ENCODE results near the gene MAGEF1. TPM values are rescaled to one million over a fixed set of nuclear protein-coding genes. Genes with fewer than 3 reads are reported as not detected.

The MAGEF1 gene
- total RNA-seq, 4 donors from 2014 or later, result 48.8 to 70.8 (median 63.5) TPM

DNA sequence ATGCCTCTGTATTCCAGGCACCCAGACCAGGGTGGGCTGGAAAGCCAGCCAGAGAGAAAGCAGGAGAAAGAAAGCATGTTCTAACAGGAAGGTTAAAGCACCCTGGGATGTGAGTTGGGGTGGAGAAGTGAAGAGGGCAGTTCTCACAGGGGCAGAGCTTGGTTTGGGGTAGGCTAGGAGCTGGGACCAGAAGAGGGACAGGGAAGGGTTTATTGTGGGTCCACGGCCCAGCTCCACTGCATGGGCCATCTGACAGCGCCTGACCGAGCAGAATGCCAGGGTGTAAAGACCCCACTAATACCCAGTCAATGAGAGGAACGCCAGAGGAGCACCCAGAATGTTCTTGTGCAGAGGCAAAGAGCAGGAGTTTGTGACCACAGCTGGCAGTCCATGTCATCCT, 27.1 kb upstream of the MAGEF1 start:
- H3K36me3 ChIP-seq, result no peaks in the 10 kb centered on the region
- 75 to 83% methylated on average over 4 of the region's 4 CpGs for WGBS, 2 donors
- H3K27ac ChIP-seq, result no peak overlapping the region
- no peak for DNase-seq
- H3K9me3 ChIP-seq, result no peaks in the 10 kb centered on the region
- no peak for TF ChIP-seq POLR2A (IDR thresholded peaks at IDR 0.05)
- TF ChIP-seq, protein P1, sequence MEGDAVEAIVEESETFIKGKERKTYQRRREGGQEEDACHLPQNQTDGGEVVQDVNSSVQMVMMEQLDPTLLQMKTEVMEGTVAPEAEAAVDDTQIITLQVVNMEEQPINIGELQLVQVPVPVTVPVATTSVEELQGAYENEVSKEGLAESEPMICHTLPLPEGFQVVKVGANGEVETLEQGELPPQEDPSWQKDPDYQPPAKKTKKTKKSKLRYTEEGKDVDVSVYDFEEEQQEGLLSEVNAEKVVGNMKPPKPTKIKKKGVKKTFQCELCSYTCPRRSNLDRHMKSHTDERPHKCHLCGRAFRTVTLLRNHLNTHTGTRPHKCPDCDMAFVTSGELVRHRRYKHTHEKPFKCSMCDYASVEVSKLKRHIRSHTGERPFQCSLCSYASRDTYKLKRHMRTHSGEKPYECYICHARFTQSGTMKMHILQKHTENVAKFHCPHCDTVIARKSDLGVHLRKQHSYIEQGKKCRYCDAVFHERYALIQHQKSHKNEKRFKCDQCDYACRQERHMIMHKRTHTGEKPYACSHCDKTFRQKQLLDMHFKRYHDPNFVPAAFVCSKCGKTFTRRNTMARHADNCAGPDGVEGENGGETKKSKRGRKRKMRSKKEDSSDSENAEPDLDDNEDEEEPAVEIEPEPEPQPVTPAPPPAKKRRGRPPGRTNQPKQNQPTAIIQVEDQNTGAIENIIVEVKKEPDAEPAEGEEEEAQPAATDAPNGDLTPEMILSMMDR (IDR thresholded peaks at IDR 0.05), result no peak
- H3K4me3 ChIP-seq (replicated peaks in 1 of 3), result no peak overlapping the region
- no peaks in the 10 kb centered on the region for H3K4me1 ChIP-seq
- no peaks in the 10 kb centered on the region for H3K27me3 ChIP-seq
- intact Hi-C loops (cut with DNase I), result no loop called here

DNA sequence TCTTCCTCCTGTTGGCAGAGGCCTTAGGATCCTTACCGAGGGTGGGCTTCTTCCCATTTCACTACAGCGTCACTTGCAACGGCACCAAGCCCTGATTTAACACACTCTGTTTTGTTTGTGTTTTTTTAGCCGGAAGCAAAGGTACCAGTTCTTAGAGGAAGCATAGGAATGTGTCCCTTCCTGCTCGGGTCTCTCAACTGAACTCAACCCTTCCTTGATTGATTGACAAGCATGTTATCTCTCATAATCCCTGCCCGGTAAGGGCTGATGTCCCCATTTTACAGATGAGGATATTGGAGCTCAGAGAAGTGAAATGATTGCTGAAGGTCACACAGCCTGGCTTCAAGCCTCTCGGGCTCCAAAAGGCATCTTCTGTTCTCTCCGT, 26.6 kb upstream of the MAGEF1 start:
- Histone ChIP-seq H3K27me3 (no peaks in the 10 kb centered on the region), H3K4me1 (no peaks in the 10 kb centered on the region), H3K9me3 (no peaks in the 10 kb centered on the region), H3K4me3 (replicated peaks in 1 of 3) (no peak overlapping the region), H3K36me3 (no peaks in the 10 kb centered on the region), H3K27ac (no peak overlapping the region)
- no peak for DNase-seq
- intact Hi-C loops (cut with DNase I), result no loop called here
- WGBS, 2 donors, result 63 to 69% methylated on average over 8 of the region's 8 CpGs
- no peak for TF ChIP-seq POLR2A (IDR thresholded peaks at IDR 0.05)
- TF ChIP-seq, protein P1 (IDR thresholded peaks at IDR 0.05), result no peak

DNA sequence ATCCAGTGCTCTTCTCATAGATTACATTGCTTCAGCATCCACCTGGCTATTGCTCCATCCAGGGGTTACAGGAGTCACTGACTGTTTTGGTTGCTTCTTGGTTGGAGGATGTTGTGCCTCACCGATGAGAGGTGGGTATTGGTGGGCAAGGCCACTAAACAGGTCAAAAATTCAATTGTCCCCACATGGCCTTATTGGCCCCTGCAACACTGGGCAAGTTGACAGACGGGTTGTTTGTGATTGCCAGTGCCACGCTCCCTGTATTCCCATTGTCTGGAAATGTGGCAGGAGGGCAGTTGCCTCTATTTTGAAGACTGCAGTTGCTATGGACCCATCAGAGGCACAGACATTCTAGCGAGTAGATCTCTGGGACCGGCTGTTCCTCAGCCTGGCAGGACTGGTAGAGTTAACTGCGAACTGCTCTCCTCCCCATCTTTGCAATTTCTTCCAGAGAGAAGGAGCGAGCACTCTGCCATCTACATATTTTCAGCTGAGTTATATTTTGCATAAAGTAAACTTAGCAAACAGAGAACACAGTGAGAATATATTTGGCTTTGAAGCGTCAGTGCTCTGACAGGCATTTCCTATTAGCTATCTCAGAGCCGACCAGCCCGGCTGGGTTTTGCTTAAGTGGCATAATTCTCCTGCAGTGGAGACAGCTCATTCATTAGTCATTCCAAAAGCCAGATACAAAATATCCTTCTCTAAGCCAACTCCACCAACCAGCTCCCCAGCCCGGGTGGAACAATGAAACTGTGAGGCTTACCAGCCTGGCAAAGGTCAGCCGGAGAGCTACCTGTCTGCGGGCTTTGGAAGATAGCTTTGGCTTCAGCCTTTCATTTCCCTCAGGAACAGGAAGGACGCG, 26.0 kb upstream of the MAGEF1 start:
- Histone ChIP-seq H3K36me3 (no peaks in the 10 kb centered on the region), H3K4me3 (replicated peaks in 1 of 3) (no peak overlapping the region), H3K4me1 (no peaks in the 10 kb centered on the region), H3K27ac (no peak overlapping the region), H3K27me3 (no peaks in the 10 kb centered on the region), H3K9me3 (no peaks in the 10 kb centered on the region)
- TF ChIP-seq, protein P1 (IDR thresholded peaks at IDR 0.05), result no peak
- TF ChIP-seq POLR2A (IDR thresholded peaks at IDR 0.05), result no peak
- intact Hi-C loops (cut with DNase I), result no loop called here
- WGBS, 2 donors, result 75 to 79% methylated on average over 15 of the region's 15 CpGs
- no peak for DNase-seq

DNA sequence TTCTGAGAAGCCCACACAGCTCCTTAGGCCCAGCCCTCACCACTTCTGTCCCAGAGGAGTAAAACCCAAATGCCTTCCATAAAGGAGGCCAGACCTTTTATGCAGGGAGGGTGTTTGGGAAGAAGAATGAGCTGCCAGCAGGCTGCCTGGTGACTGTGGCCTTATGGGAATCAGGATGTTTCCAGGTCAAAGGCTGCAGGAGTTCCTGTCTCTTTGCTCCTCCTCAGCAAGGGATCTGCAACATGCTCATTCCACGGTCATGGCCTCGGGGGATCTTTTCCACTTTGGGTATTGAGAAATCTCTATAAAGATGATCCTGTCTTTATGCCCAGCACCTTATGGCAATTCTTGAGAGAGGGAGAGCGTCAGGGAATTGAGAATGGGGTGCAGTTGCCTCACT, 25.2 kb upstream of the MAGEF1 start:
- Histone ChIP-seq H3K4me3 (replicated peaks in 1 of 3) (no peak overlapping the region), H3K9me3 (no peaks in the 10 kb centered on the region), H3K36me3 (no peaks in the 10 kb centered on the region), H3K27me3 (no peaks in the 10 kb centered on the region), H3K4me1 (no peaks in the 10 kb centered on the region), H3K27ac (no peak overlapping the region)
- DNase-seq, result no peak
- WGBS, 2 donors, result 93 to 94% methylated on average over 3 of the region's 3 CpGs
- TF ChIP-seq POLR2A (IDR thresholded peaks at IDR 0.05), result no peak
- intact Hi-C loops (cut with DNase I), result no loop called here

DNA sequence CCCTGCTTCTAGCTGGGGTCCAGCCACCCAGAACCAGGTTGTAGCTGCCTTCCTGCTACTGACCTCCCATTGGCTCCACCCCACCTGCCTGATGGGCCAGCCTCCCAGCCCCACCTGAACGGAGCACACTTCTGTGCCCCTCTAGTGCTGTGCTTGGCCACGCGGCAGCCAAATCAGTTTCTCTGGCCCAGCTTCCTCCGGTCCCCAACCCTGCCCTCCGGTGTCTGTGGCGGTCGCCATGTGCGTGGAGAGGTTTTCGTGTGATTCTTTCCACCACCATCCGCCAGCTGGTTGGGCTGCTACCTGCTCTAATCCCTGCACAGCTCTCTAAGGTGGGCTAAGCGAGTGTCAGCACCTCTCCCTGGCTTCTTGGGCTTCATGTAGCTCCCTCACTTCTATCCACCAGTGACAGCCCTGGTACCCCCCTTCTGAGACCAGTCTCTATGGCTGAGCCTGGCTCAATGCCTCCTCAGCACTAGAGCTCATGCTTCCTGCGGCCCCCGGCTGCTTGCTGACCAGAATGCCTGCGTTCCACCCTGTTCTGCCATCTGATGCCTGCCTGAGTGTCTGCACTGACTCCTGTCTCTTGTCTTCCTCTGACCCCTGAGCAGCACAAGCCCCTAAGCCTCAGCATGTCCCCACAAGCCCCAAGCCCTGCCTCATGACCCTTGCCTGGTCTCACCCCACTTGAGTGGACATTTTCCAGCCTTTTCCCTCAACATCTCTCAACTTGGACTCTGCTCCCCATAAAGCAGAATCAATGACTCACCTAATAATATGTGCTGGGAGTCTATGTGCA, 23.2 kb upstream of the MAGEF1 start:
- intact Hi-C loops (cut with DNase I), result no loop called here
- Histone ChIP-seq H3K36me3 (no peaks in the 10 kb centered on the region), H3K9me3 (no peaks in the 10 kb centered on the region), H3K4me1 (peaks cover 0 to 3% of the 10 kb centered on the region in 2 donors), H3K4me3 (replicated peaks in 1 of 3) (no peak overlapping the region), H3K27me3 (no peaks in the 10 kb centered on the region), H3K27ac (no peak overlapping the region)
- 82 to 90% methylated on average over 14 of the region's 14 CpGs for WGBS, 2 donors
- no peak for DNase-seq
- TF ChIP-seq, protein P1 (IDR thresholded peaks at IDR 0.05), result no peak
- TF ChIP-seq POLR2A (IDR thresholded peaks at IDR 0.05), result no peak
